SK-N-SH (cell line): ENCODE data around the gene SDHAF4. TPM values are rescaled to one million over a fixed set of nuclear protein-coding genes. Genes with fewer than 3 reads are reported as not detected.

Source experiments
- CTCF ChIA-PET: fragments of 300-600, 350-600 bp; formaldehyde crosslinking; extraction: SDS; loops from one replicate; lab custom pipeline; 2021; lab: Yijun Ruan, JAX
- POLR2A ChIA-PET: fragments of 350-600 bp; sonication (Branson Sonifier 250); formaldehyde crosslinking; extraction: SDS; loops from one replicate; lab custom pipeline; 2020; ENCODE audit warnings: antibody characterized with exemption, inconsistent platforms; lab: Yijun Ruan, JAX
- DNase-seq: peaks from one replicate; pipeline ENCODE4 v3.0.0; 2012
- H2AFZ ChIP-seq: fragments of 200-600 bp; sonication (generic); 2 replicates; pipeline ENCODE4 v1.8.1; 2016; ENCODE audit warnings: antibody characterized with exemption, mild to moderate bottlenecking, low read depth
- H3F3A ChIP-seq: fragments of 200-600 bp; sonication (generic); replicated peaks from 2 replicates; pipeline ENCODE3; 2016; ENCODE audit warnings: antibody characterized with exemption, mild to moderate bottlenecking; ENCODE audit not compliant: insufficient read depth
- H3K27ac ChIP-seq, 2 experiments: fragments of 200-500 bp in 1 of 2; fragments of 200-600 bp in 1 of 2; sonication (Bioruptor generic) in 1 of 2; sonication (generic), shearing (Covaris generic) in 1 of 2; 2 replicates each; pipeline versions ENCODE4 v1.5.1 to v1.6.1; 2014 to 2016; ENCODE audit warnings: low read depth in 2 of 2, inconsistent platforms in 1 of 2, low read length in 1 of 2, mild to moderate bottlenecking in 1 of 2, mixed read lengths in 1 of 2
- H3K27me3 ChIP-seq: fragments of 200-600 bp; sonication (generic), shearing (Covaris generic); 2 replicates; pipeline ENCODE4 v1.6.1; 2016; ENCODE audit warnings: mixed run types; ENCODE audit not compliant: insufficient read depth
- H3K36me3 ChIP-seq, 2 experiments: fragments of 200-500 bp in 1 of 2; fragments of 200-600 bp in 1 of 2; sonication (Bioruptor generic) in 1 of 2; sonication (generic) in 1 of 2; replicated peaks in 1 of 2; 2 replicates each; pipeline versions ENCODE3 to v1.5.1; 2014 to 2016; ENCODE audit warnings: low read length in 1 of 2, mild to moderate bottlenecking in 1 of 2; ENCODE audit not compliant: insufficient read depth in 2 of 2, control insufficient read depth in 1 of 2
- H3K4me1 ChIP-seq, 2 experiments: fragments of 200-500 bp in 1 of 2; fragments of 200-600 bp in 1 of 2; sonication (Bioruptor generic) in 1 of 2; sonication (generic), shearing (Covaris generic) in 1 of 2; 2 replicates each; pipeline versions ENCODE4 v1.5.1 to v1.6.1; 2014 to 2016; ENCODE audit warnings: low read depth in 1 of 2, low read length in 1 of 2, mixed run types in 1 of 2; ENCODE audit not compliant: insufficient read depth in 2 of 2, control insufficient read depth in 1 of 2
- H3K4me2 ChIP-seq: fragments of 200-600 bp; sonication (generic), shearing (Covaris generic); 2 replicates; pipeline ENCODE4 v1.6.1; 2017; ENCODE audit warnings: mixed run types
- H3K4me3 ChIP-seq, 2 experiments: fragments of 200-500 bp in 1 of 2; fragments of 200-600 bp in 1 of 2; sonication (Bioruptor generic) in 1 of 2; sonication (generic), shearing (Covaris generic) in 1 of 2; 2 replicates each; pipeline versions ENCODE4 v1.5.1 to v1.8.1; 2014 to 2016; ENCODE audit warnings: low read depth in 2 of 2, inconsistent platforms in 1 of 2, low read length in 1 of 2, mild to moderate bottlenecking in 1 of 2, mixed read lengths in 1 of 2, moderate library complexity in 1 of 2
- H3K79me2 ChIP-seq: fragments of 200-600 bp; sonication (generic); 2 replicates; pipeline ENCODE4 v1.8.1; 2017; ENCODE audit warnings: mild to moderate bottlenecking; ENCODE audit not compliant: insufficient read depth
- H3K9ac ChIP-seq: fragments of 200-600 bp; sonication (generic); 2 replicates; pipeline ENCODE4 v1.6.1; 2017; ENCODE audit warnings: mixed run types
- H3K9me2 ChIP-seq: fragments of 200-600 bp; sonication (generic); 2 replicates; pipeline ENCODE4 v1.6.1; 2017; ENCODE audit warnings: mixed run types
- H3K9me3 ChIP-seq: fragments of 200-600 bp; sonication (generic); 2 replicates; pipeline ENCODE4 v1.6.1; 2017; ENCODE audit warnings: mixed run types, mild to moderate bottlenecking, moderate library complexity
- H4K20me1 ChIP-seq: fragments of 200-600 bp; sonication (generic); 2 replicates; pipeline ENCODE4 v1.6.1; 2017; ENCODE audit warnings: mild to moderate bottlenecking, mixed run types; ENCODE audit not compliant: insufficient read depth
- CTCF ChIP-seq: fragments of 200-600 bp; sonication (generic); IDR thresholded peaks from 2 replicates; pipeline ENCODE4 v1.6.1; 2017; ENCODE audit warnings: antibody characterized with exemption, mild to moderate bottlenecking, moderate library complexity
- ELF1 ChIP-seq: IDR thresholded peaks from 2 replicates; pipeline ENCODE4 v1.4.0; 2012
- EP300 ChIP-seq, 2 experiments: IDR thresholded peaks; 2 replicates each; pipeline versions ENCODE4 v1.4.0 to v1.6.1; 2012; ENCODE audit warnings: borderline replicate concordance in 1 of 2, low read depth in 1 of 2, low read length in 1 of 2
- GABPA ChIP-seq: IDR thresholded peaks from 2 replicates; pipeline ENCODE4 v1.4.0; 2012; ENCODE audit warnings: low read depth, mild to moderate bottlenecking
- MEF2A ChIP-seq: IDR thresholded peaks from 2 replicates; pipeline ENCODE4 v1.4.0; 2012; ENCODE audit warnings: low read depth, borderline replicate concordance
- MXI1 ChIP-seq: IDR thresholded peaks from 2 replicates; pipeline ENCODE4 v1.6.1; 2012; ENCODE audit warnings: mild to moderate bottlenecking, low read depth, low read length, improper control_type of control experiment
- NFIC ChIP-seq: IDR thresholded peaks from 2 replicates; pipeline ENCODE4 v1.4.0; 2012; ENCODE audit warnings: borderline replicate concordance
- PBX3 ChIP-seq: IDR thresholded peaks from 2 replicates; pipeline ENCODE4; 2012
- RCOR1 ChIP-seq: fragments of 150-350 bp; IDR thresholded peaks from 2 replicates; pipeline ENCODE4 v1.6.1; 2017; ENCODE audit warnings: antibody characterized with exemption, low read length
- RXRA ChIP-seq: IDR thresholded peaks from 2 replicates; pipeline ENCODE4 v1.4.0; 2012; ENCODE audit warnings: low read depth, mild to moderate bottlenecking, borderline replicate concordance
- SMC3 ChIP-seq: IDR thresholded peaks from 2 replicates; pipeline ENCODE4 v1.6.1; 2012; ENCODE audit warnings: low read depth, low read length, improper control_type of control experiment
- TAF1 ChIP-seq: IDR thresholded peaks from 2 replicates; pipeline ENCODE4 v1.6.1; 2012; ENCODE audit warnings: low read depth, mild to moderate bottlenecking, low read length, moderate library complexity, borderline replicate concordance
- USF1 ChIP-seq: IDR thresholded peaks from 2 replicates; pipeline ENCODE4 v1.4.0; 2012; ENCODE audit warnings: low read depth, borderline replicate concordance
- USF2 ChIP-seq: fragments of 150-350 bp; IDR thresholded peaks from 2 replicates; pipeline ENCODE4 v1.6.1; 2017; ENCODE audit warnings: antibody characterized with exemption, low read length, low read depth, borderline replicate concordance
- YY1 ChIP-seq: IDR thresholded peaks from 2 replicates; pipeline ENCODE4 v1.4.0; 2012; ENCODE audit warnings: low read depth, mild to moderate bottlenecking
- WGBS: methylation state at CpG from one replicate; pipeline ENCODE4 v1.1.6; 2017; ENCODE audit warnings: low lambda C conversion rate; 5-methylcytosine and 5-hydroxymethylcytosine counted together
- polyA plus RNA-seq, 3 experiments: library from polyadenylated mRNA; depleted of rRNA; stranded (reverse); fragments of >200 nt; gene quantifications; 2 replicates each; pipeline ENCODE4 v1.2.3, GENCODE V29; 2012
- TF ChIP-seq, protein P1 (sequence below): fragments of 150-350 bp; IDR thresholded peaks from 2 replicates; pipeline ENCODE4 v1.6.1; 2016; ENCODE audit warnings: mild to moderate bottlenecking, low read depth, low read length
- TF ChIP-seq, protein P2 (sequence below): IDR thresholded peaks from 2 replicates; pipeline ENCODE4 v1.6.1; 2012; ENCODE audit warnings: mild to moderate bottlenecking, low read depth, low read length, moderate library complexity
- TF ChIP-seq, protein P3 (sequence below): IDR thresholded peaks from 2 replicates; pipeline ENCODE4 v1.4.0; 2012; ENCODE audit warnings: low read depth, borderline replicate concordance

Gene SDHAF4
- polyA plus RNA-seq, 1 of the 3 experiments (the other 2 are of a cell fraction), result 8.6 TPM

DNA sequence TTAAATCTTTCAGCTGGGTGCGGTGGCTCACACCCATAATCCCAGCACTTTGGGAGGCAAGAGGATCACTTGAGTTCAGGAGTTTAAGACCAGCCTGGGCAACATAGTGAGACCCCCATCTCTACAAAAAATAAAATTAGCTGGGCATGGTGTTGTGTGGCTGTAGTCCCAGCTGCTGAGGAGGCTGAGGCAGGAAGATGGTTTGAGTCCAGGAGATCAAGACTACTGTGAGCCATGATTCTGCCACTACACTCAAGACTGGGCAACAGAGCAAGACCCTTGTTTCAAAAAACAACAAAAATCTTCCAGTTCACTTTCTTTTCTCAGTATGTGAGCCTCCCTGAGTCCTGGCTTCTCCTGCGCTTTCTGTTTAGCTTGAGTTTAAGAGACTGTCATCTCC, 7.9 kb downstream of the SDHAF4 start:
- POLR2A ChIA-PET, result no interaction called here
- no peaks in the 10 kb centered on the region for H3K27me3 ChIP-seq
- H3K36me3 ChIP-seq, result peaks cover 4 to 10% of the 10 kb centered on the region in 2 experiments
- no peak overlapping the region for H2AFZ ChIP-seq
- H3K27ac ChIP-seq, result no peak overlapping the region
- CTCF ChIA-PET, result interaction anchor here (0.7 kb wide), 1 partner anchor 54 kb away, joined by 3 read pairs; no protein-coding TSS in a partner anchor
- 100% methylated on average over 2 of the region's 2 CpGs for WGBS
- H4K20me1 ChIP-seq, result no peaks in the 10 kb centered on the region
- no peaks in the 10 kb centered on the region for H3K4me1 ChIP-seq
- H3K79me2 ChIP-seq, result 0 out of 2 replicates have a peak, but pooled peaks cover 4% of the 10 kb centered on the region
- DNase-seq, result no peak
- no peaks in the 10 kb centered on the region for H3K9me2 ChIP-seq
- peaks cover 4% of the 10 kb centered on the region for H3F3A ChIP-seq
- no peak overlapping the region for H3K4me2 ChIP-seq
- no peak for TF ChIP-seq USF2
- TF ChIP-seq, protein P1, sequence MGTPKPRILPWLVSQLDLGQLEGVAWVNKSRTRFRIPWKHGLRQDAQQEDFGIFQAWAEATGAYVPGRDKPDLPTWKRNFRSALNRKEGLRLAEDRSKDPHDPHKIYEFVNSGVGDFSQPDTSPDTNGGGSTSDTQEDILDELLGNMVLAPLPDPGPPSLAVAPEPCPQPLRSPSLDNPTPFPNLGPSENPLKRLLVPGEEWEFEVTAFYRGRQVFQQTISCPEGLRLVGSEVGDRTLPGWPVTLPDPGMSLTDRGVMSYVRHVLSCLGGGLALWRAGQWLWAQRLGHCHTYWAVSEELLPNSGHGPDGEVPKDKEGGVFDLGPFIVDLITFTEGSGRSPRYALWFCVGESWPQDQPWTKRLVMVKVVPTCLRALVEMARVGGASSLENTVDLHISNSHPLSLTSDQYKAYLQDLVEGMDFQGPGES, result no peak
- TF ChIP-seq, protein P2, sequence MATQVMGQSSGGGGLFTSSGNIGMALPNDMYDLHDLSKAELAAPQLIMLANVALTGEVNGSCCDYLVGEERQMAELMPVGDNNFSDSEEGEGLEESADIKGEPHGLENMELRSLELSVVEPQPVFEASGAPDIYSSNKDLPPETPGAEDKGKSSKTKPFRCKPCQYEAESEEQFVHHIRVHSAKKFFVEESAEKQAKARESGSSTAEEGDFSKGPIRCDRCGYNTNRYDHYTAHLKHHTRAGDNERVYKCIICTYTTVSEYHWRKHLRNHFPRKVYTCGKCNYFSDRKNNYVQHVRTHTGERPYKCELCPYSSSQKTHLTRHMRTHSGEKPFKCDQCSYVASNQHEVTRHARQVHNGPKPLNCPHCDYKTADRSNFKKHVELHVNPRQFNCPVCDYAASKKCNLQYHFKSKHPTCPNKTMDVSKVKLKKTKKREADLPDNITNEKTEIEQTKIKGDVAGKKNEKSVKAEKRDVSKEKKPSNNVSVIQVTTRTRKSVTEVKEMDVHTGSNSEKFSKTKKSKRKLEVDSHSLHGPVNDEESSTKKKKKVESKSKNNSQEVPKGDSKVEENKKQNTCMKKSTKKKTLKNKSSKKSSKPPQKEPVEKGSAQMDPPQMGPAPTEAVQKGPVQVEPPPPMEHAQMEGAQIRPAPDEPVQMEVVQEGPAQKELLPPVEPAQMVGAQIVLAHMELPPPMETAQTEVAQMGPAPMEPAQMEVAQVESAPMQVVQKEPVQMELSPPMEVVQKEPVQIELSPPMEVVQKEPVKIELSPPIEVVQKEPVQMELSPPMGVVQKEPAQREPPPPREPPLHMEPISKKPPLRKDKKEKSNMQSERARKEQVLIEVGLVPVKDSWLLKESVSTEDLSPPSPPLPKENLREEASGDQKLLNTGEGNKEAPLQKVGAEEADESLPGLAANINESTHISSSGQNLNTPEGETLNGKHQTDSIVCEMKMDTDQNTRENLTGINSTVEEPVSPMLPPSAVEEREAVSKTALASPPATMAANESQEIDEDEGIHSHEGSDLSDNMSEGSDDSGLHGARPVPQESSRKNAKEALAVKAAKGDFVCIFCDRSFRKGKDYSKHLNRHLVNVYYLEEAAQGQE, result no peak
- TF ChIP-seq SMC3, result no peak
- TF ChIP-seq RCOR1, result no peak
- no peak for TF ChIP-seq PBX3
- TF ChIP-seq EP300 (IDR thresholded peaks at IDR 0.05; ENCODE audit: borderline replicate concordance in 1 of 2, low read depth in 1 of 2, low read length in 1 of 2), result no peak
- no peak for TF ChIP-seq NFIC
- TF ChIP-seq, protein P3, sequence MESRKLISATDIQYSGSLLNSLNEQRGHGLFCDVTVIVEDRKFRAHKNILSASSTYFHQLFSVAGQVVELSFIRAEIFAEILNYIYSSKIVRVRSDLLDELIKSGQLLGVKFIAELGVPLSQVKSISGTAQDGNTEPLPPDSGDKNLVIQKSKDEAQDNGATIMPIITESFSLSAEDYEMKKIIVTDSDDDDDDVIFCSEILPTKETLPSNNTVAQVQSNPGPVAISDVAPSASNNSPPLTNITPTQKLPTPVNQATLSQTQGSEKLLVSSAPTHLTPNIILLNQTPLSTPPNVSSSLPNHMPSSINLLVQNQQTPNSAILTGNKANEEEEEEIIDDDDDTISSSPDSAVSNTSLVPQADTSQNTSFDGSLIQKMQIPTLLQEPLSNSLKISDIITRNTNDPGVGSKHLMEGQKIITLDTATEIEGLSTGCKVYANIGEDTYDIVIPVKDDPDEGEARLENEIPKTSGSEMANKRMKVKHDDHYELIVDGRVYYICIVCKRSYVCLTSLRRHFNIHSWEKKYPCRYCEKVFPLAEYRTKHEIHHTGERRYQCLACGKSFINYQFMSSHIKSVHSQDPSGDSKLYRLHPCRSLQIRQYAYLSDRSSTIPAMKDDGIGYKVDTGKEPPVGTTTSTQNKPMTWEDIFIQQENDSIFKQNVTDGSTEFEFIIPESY, result no peak
- no peak for TF ChIP-seq MEF2A
- no peak for TF ChIP-seq ELF1
- no peak for TF ChIP-seq TAF1
- no peak for TF ChIP-seq YY1
- TF ChIP-seq USF1, result no peak
- no peak for TF ChIP-seq RXRA
- TF ChIP-seq GABPA, result no peak
- TF ChIP-seq CTCF, result no peak
- TF ChIP-seq MXI1, result no peak
- no peaks in the 10 kb centered on the region for H3K9me3 ChIP-seq
- no peak overlapping the region for H3K4me3 ChIP-seq
- no peak overlapping the region for H3K9ac ChIP-seq
